HCT116 (cell line): ENCODE measurements around the gene PTPRR. TPM values are rescaled to one million over a fixed set of nuclear protein-coding genes. Genes with fewer than 3 reads are reported as not detected.

Source experiments
- ATAC-seq: fragments of 200-7000 bp; cut with Tn5 transposase; 2 replicates; pipeline ENCODE4 v1.9.1; 2020; ENCODE audit warnings: mild to moderate bottlenecking, moderate library complexity
- BruUV-seq: library from RNA; stranded (reverse); fragments of 400-500 nt; replicated peaks from 2 replicates; lab custom pipeline; 2021; lab: Mats Ljungman, UMichigan
- CTCF ChIA-PET: fragments of 300-600 bp; sonication (Branson Sonifier 250); formaldehyde crosslinking; loops from one replicate; lab custom pipeline; 2021; ENCODE audit warnings: antibody characterized with exemption; lab: Charles Lee
- POLR2A ChIA-PET: fragments of 300-600, 350-600 bp; sonication (Branson Sonifier 250); formaldehyde crosslinking; loops from one replicate; lab custom pipeline; 2021; ENCODE audit warnings: antibody characterized with exemption; lab: Charles Lee
- RAD21 ChIA-PET, 2 experiments: fragments of 300-600 bp; sonication (Branson Sonifier 250); formaldehyde crosslinking; loops; one replicate each; lab custom pipeline; 2023; ENCODE audit warnings: low total read pairs in 2 of 2; ENCODE audit not compliant: uncharacterized antibody in 2 of 2, unreplicated experiment in 2 of 2, low non-redundant PET in 1 of 2; lab: Charles Lee
- DNase-seq: peaks from one replicate; pipeline ENCODE4 v3.0.0-alpha.2; 2010; ENCODE audit warnings: low read depth, low spot score
- H2AFZ ChIP-seq: fragments of 200-600 bp; shearing (Covaris generic), sonication (generic); 2 replicates; pipeline ENCODE4 v1.6.1; 2017; ENCODE audit warnings: low read depth, mixed run types, mixed read lengths, antibody characterized with exemption, low read length; ENCODE audit not compliant: poor library complexity, severe bottlenecking
- H3K27ac ChIP-seq: 2 replicates; pipeline ENCODE4 v1.5.1; 2012; ENCODE audit warnings: low read depth, low read length
- H3K27me3 ChIP-seq: fragments of 200-600 bp; sonication (generic); 2 replicates; pipeline ENCODE4 v1.6.1; 2016; ENCODE audit warnings: mixed run types, low read length, mixed read lengths; ENCODE audit not compliant: insufficient read depth
- H3K36me3 ChIP-seq, 2 experiments: fragments of 200-500 bp in 1 of 2; fragments of 200-600 bp in 1 of 2; sonication (Bioruptor generic) in 1 of 2; sonication (generic) in 1 of 2; 2 replicates each; pipeline versions ENCODE4 v1.5.1 to v1.6.1; 2014 to 2016; ENCODE audit warnings: low read length in 2 of 2, inconsistent platforms in 1 of 2, mixed read lengths in 1 of 2, mixed run types in 1 of 2; ENCODE audit not compliant: insufficient read depth in 2 of 2, control insufficient read depth in 1 of 2
- H3K4me1 ChIP-seq, 2 experiments: fragments of 200-600 bp in 1 of 2; sonication (generic) in 1 of 2; 2 replicates each; pipeline versions ENCODE4 v1.5.1 to v1.6.1; 2012 to 2017; ENCODE audit warnings: low read length in 2 of 2, inconsistent platforms in 1 of 2, mild to moderate bottlenecking in 1 of 2, mixed read lengths in 1 of 2, mixed run types in 1 of 2, moderate library complexity in 1 of 2; ENCODE audit not compliant: insufficient read depth in 2 of 2, control insufficient read depth in 1 of 2
- H3K4me2 ChIP-seq: fragments of 200-600 bp; sonication (generic); 2 replicates; pipeline ENCODE4 v1.6.1; 2017; ENCODE audit warnings: mixed run types, low read length, mixed read lengths
- H3K4me3 ChIP-seq, 2 experiments: fragments of 200-600 bp in 1 of 2; sonication (generic) in 1 of 2; replicated peaks in 1 of 2; 2 replicates each; pipeline ENCODE4 v1.5.1; 2011 to 2016; ENCODE audit warnings: low read length in 2 of 2, control low read depth in 1 of 2, low read depth in 1 of 2, mild to moderate bottlenecking in 1 of 2, mixed read lengths in 1 of 2, mixed run types in 1 of 2
- H3K79me2 ChIP-seq: fragments of 200-600 bp; sonication (generic); 2 replicates; pipeline ENCODE4 v1.6.1; 2017; ENCODE audit warnings: mild to moderate bottlenecking, mixed run types, low read length, moderate library complexity, mixed read lengths; ENCODE audit not compliant: insufficient read depth
- H3K9ac ChIP-seq: fragments of 200-600 bp; sonication (generic); 2 replicates; pipeline ENCODE4 v1.6.1; 2016; ENCODE audit warnings: low read length, mixed read lengths
- H3K9me2 ChIP-seq: fragments of 200-600 bp; sonication (generic), shearing (Covaris generic); 2 replicates; pipeline ENCODE4 v1.6.1; 2017; ENCODE audit warnings: mixed run types, mild to moderate bottlenecking, moderate library complexity; ENCODE audit not compliant: insufficient read depth
- H3K9me3 ChIP-seq, 2 experiments: fragments of 200-500 bp in 1 of 2; fragments of 200-600 bp in 1 of 2; sonication (Bioruptor generic) in 1 of 2; sonication (generic) in 1 of 2; 2 replicates each; pipeline ENCODE4 v1.6.1; 2014 to 2017; ENCODE audit warnings: low read length in 2 of 2, mixed read lengths in 2 of 2, inconsistent platforms in 1 of 2, low read depth in 1 of 2, mild to moderate bottlenecking in 1 of 2, mixed run types in 1 of 2, moderate library complexity in 1 of 2; ENCODE audit not compliant: control insufficient read depth in 1 of 2, insufficient read depth in 1 of 2
- H4K20me1 ChIP-seq: fragments of 200-600 bp; sonication (generic), shearing (Covaris generic); 2 replicates; pipeline ENCODE4 v1.6.1; 2017; ENCODE audit warnings: mixed run types, mild to moderate bottlenecking, moderate library complexity; ENCODE audit not compliant: insufficient read depth
- ATF3 ChIP-seq: IDR thresholded peaks from 2 replicates; pipeline ENCODE4 v1.6.1; 2012
- CBX3 ChIP-seq: IDR thresholded peaks from 2 replicates; pipeline ENCODE4 v1.6.1; 2012; ENCODE audit warnings: low read depth
- CEBPB ChIP-seq: IDR thresholded peaks from 2 replicates; pipeline ENCODE4 v1.6.1; 2012; ENCODE audit warnings: low read depth
- EGR1 ChIP-seq: IDR thresholded peaks from 2 replicates; pipeline ENCODE4 v1.6.1; 2012; ENCODE audit warnings: low read depth
- ELF1 ChIP-seq: IDR thresholded peaks from 2 replicates; pipeline ENCODE4 v1.6.1; 2012; ENCODE audit warnings: low read depth, borderline replicate concordance
- EZH2 ChIP-seq: fragments of 200-600 bp; sonication (generic); IDR thresholded peaks from 2 replicates; pipeline ENCODE4 v1.6.1; 2017; ENCODE audit warnings: antibody characterized with exemption, mixed run types
- FOSL1 ChIP-seq: IDR thresholded peaks from 2 replicates; pipeline ENCODE4 v1.6.1; 2012; ENCODE audit warnings: low read depth
- JUND ChIP-seq: IDR thresholded peaks from 2 replicates; pipeline ENCODE4 v1.6.1; 2012
- MAX ChIP-seq: IDR thresholded peaks from 2 replicates; pipeline ENCODE4 v1.6.1; 2012
- POLR2A ChIP-seq: IDR thresholded peaks from 2 replicates; pipeline ENCODE4 v1.7.0; 2011; ENCODE audit warnings: borderline replicate concordance; ENCODE audit not compliant: insufficient read depth, insufficient read length; ENCODE audit errors: extremely low read depth
- POLR2AphosphoS5 ChIP-seq: IDR thresholded peaks from 2 replicates; pipeline ENCODE4 v1.6.1; 2011; ENCODE audit warnings: mild to moderate bottlenecking, low read depth, low read length, moderate library complexity
- RAD21 ChIP-seq: IDR thresholded peaks from 2 replicates; pipeline ENCODE4 v1.6.1; 2012; ENCODE audit warnings: low read depth, mild to moderate bottlenecking
- SIN3A ChIP-seq: IDR thresholded peaks from 2 replicates; pipeline ENCODE4 v1.6.1; 2012; ENCODE audit warnings: low read depth
- SP1 ChIP-seq: IDR thresholded peaks from 2 replicates; pipeline ENCODE4 v1.6.1; 2012; ENCODE audit warnings: low read depth
- SRF ChIP-seq: IDR thresholded peaks from 2 replicates; pipeline ENCODE4 v1.6.1; 2012; ENCODE audit warnings: low read depth
- TCF7L2 ChIP-seq: IDR thresholded peaks from 2 replicates; pipeline ENCODE4 v1.7.0; 2011; ENCODE audit warnings: borderline replicate concordance, inconsistent platforms; ENCODE audit not compliant: insufficient read depth, insufficient read length; ENCODE audit errors: extremely low read depth
- ZFX ChIP-seq: fragments of 450-650 bp; IDR thresholded peaks from 2 replicates; pipeline ENCODE4 v1.6.1; 2017
- ZNF274 ChIP-seq: fragments of 200-500 bp; sonication (Bioruptor generic); IDR thresholded peaks from 2 replicates; pipeline ENCODE4 v1.6.1; 2014; ENCODE audit warnings: mild to moderate bottlenecking, low read depth, low read length, inconsistent platforms
- intact Hi-C: fragments of 100-400 bp; cut with micrococcal nuclease; formaldehyde crosslinking; loops from 2 replicates; pipeline ENCODE4 v1.10.0; 2022
- total RNA-seq: library from RNA; stranded (reverse); gene quantifications from one replicate; pipeline ENCODE4 v1.2.1, GENCODE V29; 2021; ENCODE audit not compliant: unreplicated experiment
- TF ChIP-seq, protein P1 (sequence below): IDR thresholded peaks from 2 replicates; pipeline ENCODE4 v1.6.1; 2011; ENCODE audit warnings: mild to moderate bottlenecking, low read length, moderate library complexity; ENCODE audit not compliant: insufficient replicate concordance; ENCODE audit errors: extremely low read depth
- TF ChIP-seq, protein P2 (sequence below): IDR thresholded peaks from 2 replicates; pipeline ENCODE4 v1.6.1; 2012; ENCODE audit warnings: low read depth

PTPRR gene
- total RNA-seq, 1 experiment from 2014 or later: 0.27 TPM

DNA sequence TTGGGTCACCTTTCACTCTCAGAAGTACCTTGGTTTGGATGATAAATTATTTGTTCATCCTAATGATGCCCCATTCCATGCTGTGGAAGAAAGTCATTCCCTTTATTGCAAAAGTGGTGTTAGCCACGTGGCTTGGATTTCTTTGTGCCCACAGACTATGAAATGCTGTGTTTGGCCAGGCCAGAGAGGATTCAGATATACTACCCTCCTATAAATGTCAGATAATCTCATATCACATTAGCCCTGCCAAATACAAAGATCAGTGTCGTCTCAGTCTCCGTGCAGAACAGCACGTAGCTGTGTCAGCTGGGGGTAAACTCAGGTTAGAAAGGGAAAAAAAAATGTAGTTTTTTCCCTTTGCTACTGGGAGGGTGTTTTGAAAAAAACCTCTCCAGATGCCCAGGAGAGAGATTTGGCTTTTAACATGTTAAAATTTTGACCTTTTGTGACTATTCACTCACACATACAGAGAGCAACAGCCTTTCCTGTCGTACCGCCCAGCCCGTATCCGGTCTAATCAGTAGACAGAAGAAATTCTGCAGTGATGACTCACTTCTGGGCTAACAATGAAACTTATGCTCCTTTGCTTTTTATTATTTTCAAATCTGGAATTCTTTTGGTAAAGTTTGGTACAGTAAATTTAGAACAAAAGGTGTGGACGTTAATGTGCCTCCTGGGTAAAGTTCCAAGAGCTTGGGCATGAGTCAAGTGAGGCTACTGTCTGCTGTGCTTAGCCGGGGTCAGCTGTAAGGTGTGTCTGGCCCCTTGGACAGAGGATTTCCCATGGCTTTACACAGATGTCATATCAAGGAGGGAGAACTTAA, 274.8 kb downstream of the PTPRR start:
- no TSS peak for BruUV-seq
- H3K79me2 ChIP-seq: no peaks in the 10 kb centered on the region
- CTCF ChIA-PET: no interaction called here
- no peaks in the 10 kb centered on the region for H4K20me1 ChIP-seq
- RAD21 ChIA-PET: no interaction called here
- no peaks in the 10 kb centered on the region for H3K36me3 ChIP-seq
- peak; percentile 90 for TF ChIP-seq CBX3
- TF ChIP-seq SRF: peak; percentile 59; the same call in 1 of the 2 replicates
- TF ChIP-seq ZNF274: no peak
- peak; percentile 27; the same call in 1 of the 2 replicates for TF ChIP-seq RAD21
- peak; percentile 53; the same call in 1 of the 2 replicates for TF ChIP-seq MAX
- peak; percentile 90 for TF ChIP-seq SP1
- peak; percentile 72 for TF ChIP-seq CEBPB
- peak; percentile 64 for TF ChIP-seq SIN3A
- TF ChIP-seq EZH2: no peak
- TF ChIP-seq, protein P1, sequence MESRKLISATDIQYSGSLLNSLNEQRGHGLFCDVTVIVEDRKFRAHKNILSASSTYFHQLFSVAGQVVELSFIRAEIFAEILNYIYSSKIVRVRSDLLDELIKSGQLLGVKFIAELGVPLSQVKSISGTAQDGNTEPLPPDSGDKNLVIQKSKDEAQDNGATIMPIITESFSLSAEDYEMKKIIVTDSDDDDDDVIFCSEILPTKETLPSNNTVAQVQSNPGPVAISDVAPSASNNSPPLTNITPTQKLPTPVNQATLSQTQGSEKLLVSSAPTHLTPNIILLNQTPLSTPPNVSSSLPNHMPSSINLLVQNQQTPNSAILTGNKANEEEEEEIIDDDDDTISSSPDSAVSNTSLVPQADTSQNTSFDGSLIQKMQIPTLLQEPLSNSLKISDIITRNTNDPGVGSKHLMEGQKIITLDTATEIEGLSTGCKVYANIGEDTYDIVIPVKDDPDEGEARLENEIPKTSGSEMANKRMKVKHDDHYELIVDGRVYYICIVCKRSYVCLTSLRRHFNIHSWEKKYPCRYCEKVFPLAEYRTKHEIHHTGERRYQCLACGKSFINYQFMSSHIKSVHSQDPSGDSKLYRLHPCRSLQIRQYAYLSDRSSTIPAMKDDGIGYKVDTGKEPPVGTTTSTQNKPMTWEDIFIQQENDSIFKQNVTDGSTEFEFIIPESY: no peak
- no peak for TF ChIP-seq ELF1
- peak; percentile 28 for TF ChIP-seq TCF7L2
- TF ChIP-seq POLR2AphosphoS5: peak; percentile 53; the same call in 1 of the 2 replicates
- TF ChIP-seq ATF3: 0 out of 2 replicates have a peak, but pooled peaks have one; percentile 35
- TF ChIP-seq FOSL1: peak; percentile 93
- TF ChIP-seq EGR1: no peak
- peak; percentile 95 for TF ChIP-seq JUND
- TF ChIP-seq, protein P2, sequence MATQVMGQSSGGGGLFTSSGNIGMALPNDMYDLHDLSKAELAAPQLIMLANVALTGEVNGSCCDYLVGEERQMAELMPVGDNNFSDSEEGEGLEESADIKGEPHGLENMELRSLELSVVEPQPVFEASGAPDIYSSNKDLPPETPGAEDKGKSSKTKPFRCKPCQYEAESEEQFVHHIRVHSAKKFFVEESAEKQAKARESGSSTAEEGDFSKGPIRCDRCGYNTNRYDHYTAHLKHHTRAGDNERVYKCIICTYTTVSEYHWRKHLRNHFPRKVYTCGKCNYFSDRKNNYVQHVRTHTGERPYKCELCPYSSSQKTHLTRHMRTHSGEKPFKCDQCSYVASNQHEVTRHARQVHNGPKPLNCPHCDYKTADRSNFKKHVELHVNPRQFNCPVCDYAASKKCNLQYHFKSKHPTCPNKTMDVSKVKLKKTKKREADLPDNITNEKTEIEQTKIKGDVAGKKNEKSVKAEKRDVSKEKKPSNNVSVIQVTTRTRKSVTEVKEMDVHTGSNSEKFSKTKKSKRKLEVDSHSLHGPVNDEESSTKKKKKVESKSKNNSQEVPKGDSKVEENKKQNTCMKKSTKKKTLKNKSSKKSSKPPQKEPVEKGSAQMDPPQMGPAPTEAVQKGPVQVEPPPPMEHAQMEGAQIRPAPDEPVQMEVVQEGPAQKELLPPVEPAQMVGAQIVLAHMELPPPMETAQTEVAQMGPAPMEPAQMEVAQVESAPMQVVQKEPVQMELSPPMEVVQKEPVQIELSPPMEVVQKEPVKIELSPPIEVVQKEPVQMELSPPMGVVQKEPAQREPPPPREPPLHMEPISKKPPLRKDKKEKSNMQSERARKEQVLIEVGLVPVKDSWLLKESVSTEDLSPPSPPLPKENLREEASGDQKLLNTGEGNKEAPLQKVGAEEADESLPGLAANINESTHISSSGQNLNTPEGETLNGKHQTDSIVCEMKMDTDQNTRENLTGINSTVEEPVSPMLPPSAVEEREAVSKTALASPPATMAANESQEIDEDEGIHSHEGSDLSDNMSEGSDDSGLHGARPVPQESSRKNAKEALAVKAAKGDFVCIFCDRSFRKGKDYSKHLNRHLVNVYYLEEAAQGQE: no peak
- no peak for TF ChIP-seq ZFX
- no peak for TF ChIP-seq POLR2A
- H3K9me3 ChIP-seq: no peaks in the 10 kb centered on the region
- DNase-seq (peak; percentile 67), ATAC-seq (peak; percentile 95)
- H3K9me2 ChIP-seq: no peaks in the 10 kb centered on the region
- H3K27ac ChIP-seq: peak overlapping the region; percentile 45
- peaks cover 20 to 40% of the 10 kb centered on the region in 2 experiments for H3K4me1 ChIP-seq
- peak overlapping the region; percentile 30 to 47 for H3K4me3 ChIP-seq
- intact Hi-C loops: no loop called here
- H3K9ac ChIP-seq: peak overlapping the region; percentile 15
- POLR2A ChIA-PET: no interaction called here
- H2AFZ ChIP-seq: peak overlapping the region; percentile 82
- H3K4me2 ChIP-seq: peak overlapping the region; percentile 69
- H3K27me3 ChIP-seq: no peaks in the 10 kb centered on the region
